Globus pallidus (tissue), 1 donor: ENCODE data around the gene KRTAP5-3.

Experiments
- DNase-seq: peaks from one replicate; pipeline ENCODE4 v3.0.0-alpha.2; 2015; ENCODE audit warnings: low spot score

KRTAP5-3 gene

DNA sequence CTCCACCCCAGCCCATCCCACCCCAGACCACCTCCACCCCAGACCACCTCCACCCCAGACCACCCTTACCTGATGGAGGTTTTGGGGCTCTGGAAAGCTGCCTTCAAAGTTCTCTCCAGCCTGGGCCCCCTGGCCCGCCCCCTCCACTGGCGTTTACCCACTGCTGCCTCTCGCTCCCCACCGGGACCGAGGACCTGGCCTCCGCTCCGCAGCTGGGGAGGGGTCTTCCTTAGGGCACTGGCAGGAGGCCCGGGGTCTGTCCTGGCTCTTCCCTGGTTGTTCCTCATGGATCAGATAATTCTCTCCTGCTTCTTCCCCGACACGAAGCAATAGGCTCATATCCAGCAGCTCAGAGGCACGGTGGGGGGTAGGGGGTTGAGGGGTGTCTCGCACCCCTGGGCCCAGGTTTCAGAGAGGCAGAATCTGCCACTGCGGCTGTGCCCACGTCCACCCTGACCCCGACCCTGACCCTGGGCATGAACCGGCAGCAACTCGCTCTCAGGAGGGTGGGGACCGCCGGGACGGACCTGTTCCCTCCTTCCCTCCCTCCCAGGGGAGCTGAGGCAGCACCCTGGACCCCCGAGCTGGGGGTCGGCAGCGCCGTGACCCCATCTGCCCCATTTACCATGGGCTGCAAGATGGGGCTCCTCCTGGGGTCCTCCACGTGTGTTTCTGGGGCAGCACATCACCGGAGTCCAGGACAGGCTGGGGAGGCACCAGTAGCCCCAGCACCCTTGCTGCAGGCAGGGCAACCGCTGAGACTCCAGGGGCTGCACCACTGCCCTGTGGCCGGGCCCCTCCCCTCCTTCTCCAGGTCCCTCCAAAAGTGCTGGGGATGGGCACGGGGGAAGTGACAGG, 34.3 kb upstream of the KRTAP5-3 start:
- DNase-seq: no peak

DNA sequence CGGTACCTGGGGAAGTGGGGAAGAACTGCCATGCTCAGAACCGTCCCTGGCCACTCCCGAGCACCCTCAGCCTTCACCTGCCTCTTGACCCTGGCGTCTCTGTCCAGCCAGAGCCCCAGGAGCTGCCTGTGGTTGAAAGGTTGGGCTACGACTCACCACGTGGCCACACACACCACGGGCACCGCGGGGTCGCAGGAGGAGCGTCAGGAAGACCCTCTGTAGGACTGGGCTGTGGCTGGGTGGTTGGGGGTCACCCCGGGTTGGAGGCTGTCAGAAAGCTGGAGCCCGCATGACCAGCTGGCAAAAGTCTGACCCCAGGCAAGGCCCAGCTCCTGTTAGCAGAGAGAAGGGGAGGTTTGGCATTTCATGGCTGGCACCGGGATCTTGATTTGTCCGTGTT, 32.8 kb upstream of the KRTAP5-3 start:
- no peak for DNase-seq

DNA sequence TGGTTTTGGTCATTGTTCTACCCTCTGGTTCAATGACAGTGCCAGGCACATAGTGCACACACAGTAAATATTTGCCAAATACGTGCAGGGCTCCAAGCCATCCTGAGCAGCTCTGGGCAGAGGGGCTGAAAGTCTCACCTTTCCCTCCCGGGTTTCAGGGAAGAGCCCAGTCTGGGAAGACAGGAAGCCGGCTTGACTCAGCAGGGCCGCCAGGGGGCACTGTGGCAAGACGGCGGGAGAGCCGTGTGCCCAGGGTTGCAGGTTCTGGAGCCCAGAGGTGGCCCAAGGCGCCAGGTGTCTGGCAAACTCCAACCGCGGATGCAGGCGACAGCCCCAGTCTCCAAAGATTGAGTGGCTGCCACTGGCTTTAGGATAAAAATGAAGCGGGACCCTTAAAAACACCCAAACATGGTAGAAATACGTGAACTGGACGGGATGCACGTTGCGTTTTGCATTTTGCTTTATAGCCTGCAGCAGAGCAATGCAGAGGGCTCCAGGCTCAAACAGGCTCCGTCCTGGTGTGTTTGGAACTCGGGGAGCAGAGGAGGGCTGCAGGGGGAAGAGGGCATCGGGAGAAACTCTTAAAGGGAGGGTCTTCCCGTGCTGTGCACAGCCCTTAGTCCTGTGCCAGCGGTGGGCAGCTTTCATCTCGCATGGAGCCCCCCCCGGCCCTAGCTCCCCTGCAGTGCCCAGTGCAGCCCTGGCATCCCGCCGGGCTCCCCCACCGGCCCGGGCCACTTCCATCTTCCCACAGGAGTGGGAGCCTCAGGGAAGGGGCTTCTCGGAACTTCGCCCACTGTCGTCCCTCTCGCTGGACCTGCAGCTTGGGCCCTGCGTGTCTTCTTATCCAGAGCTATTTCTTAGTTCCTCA, 32.0 kb upstream of the KRTAP5-3 start:
- DNase-seq: no peak

DNA sequence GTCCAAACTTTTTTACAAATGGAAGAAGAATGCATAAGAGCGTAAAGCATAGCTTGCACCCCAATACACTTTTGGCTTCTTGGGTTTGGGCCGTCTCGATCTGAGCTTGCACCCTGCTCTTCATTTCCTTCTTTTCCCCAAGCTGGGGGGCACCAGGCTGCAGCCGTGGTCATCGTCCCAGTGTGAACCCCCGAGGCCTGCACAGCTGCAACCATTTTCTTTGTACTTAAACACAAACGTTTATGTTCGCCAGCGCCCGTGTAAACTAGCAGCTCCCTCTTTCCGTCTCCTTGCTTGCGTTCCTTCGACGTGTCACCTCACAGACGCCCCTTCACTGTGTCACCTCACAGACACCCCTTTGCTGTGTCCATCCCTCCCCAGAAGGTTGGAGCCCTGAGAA, 31.4 kb upstream of the KRTAP5-3 start:
- no peak for DNase-seq

DNA sequence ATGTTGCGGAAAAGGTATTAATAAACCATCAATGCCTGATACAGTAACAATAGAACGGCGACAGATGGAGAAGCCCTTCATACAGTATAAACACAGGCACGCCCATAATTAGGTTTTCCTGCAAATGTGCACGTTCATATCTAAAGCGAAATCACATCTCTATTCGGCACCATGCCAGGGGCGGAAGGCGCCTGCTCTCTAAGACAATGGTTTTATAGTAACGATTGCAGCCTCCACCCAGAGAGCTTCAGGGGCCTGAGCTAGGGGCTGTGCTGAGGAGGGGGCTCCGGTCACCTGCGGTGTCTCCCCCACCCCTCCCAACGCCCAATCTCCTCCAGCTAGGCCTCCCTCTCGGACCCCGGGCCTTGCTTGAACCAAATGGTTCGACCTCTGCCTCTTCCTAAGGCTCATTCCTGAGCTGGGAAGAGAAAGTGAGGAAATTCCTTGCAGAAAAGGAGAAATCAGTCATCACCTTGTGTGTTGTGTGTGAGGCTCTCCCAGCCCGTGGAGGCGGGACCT, 30.9 kb upstream of the KRTAP5-3 start:
- DNase-seq: no peak

DNA sequence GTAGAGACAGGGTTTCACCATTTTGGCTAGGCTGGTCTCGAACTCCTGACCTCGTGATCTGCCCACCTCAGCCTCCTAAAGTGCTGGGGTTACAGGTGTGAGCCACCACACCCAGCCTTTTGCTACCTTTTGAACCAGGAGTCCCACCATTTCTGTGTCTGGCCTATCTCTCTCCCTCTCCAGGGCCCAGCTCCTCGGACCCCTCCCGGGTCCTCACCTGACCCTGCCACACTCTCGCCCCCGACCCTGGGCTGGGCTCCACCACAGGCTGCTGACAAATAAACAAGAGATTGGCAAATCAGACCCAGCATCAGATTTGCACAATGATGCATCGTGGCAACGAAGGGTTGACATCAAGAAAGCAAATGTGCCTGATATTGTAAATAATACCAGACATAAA, 30.1 kb upstream of the KRTAP5-3 start:
- no peak for DNase-seq

DNA sequence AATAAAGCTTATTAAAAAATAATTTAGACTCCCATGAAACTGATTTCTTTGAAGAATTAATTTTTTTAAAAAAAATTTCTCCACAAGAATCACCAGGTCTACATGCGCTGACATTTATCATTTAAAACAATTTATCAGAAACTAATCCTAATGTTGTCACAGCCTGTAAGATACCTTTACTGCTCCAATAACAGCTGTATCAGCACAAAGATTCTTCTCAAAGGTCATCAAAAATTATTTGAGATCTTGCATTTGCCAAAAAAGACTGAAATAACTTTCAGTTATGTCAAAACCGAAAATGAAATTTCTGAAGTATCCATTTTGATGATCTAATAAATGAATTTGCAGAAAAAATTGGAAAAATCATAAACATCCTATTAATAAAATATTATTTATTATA, 29.4 kb upstream of the KRTAP5-3 start:
- no peak for DNase-seq

DNA sequence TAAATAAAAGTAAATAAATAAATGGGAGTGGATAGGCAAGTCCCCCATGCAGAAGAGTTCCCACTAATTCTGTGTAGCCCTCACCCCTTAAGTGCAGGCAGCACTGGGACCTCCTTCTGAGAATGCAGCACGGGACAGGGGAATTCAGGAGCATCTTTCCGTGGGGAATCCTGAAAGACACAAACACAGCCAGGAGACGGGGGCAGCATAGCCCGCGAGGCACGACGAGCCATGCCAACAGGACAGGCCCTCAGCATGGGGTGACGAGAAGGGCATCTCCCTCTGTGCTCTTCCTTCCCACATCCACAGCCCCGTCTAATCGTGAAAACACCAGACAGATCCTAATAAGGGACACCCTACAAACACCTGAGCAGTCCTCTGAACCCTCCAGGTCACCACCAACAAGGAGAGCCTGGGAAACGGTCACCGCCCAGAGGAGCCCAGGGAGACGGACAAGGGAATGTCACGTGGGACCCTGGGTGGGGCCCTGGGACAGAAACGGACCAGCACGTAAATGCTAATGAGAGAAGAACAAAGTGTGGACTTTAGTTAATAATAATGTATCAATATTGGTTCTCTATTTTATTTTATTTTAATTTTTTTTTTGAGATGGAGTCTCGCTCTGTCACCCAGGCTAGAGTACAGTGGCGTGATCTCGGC, 28.2 kb upstream of the KRTAP5-3 start:
- DNase-seq: no peak

DNA sequence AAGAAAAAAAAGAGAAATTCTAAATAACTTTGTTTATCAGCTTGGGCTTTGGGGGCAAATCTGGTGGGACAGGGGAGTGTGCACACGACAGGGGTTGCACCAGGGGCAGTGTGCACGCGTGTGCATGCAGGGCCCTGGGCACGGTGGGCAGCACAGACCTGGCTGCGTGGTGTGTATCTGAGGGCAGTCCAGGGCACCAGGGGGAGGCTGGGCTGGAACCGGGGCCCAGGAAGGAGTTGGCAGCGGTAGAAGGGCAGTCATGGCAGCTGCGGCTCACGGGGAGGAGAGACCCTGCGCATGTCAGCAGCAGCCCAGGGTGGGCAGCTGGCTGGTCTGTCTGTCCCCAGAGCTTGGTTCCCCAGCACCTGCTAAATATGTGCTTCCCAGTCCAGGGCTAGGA, 25.6 kb upstream of the KRTAP5-3 start:
- no peak for DNase-seq

DNA sequence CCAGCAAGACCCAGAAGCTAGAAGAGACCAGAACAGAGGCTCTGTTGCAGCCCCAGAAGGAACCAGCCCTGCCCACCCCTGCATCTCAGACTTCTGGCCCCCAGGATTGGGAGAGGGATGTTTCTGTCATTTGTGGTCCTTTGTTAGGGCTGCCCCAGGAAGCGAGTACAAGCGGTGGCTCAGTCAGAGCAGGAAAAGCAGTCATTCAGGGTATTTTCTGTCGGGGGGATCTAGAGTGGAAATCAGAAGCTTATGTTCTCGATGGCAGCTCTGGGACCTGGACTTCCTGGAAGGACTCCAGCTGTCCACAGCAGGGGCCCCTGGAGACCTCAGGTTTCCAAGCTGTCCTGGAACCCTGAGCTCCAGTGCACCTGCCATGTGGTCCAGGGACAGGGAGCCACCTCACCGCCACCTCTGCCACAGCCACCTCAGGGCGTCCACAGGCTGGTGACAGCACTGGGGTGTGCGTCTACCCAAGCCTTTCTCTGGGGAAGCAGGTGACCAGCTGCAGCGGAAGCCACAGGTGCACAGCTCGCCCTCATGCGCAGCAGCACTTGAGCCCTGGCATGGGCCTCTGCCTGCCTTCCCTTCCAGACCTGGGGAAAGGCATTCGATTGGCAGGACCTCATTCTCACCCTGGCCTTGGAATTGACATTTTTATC, 23.9 kb upstream of the KRTAP5-3 start:
- DNase-seq: no peak

DNA sequence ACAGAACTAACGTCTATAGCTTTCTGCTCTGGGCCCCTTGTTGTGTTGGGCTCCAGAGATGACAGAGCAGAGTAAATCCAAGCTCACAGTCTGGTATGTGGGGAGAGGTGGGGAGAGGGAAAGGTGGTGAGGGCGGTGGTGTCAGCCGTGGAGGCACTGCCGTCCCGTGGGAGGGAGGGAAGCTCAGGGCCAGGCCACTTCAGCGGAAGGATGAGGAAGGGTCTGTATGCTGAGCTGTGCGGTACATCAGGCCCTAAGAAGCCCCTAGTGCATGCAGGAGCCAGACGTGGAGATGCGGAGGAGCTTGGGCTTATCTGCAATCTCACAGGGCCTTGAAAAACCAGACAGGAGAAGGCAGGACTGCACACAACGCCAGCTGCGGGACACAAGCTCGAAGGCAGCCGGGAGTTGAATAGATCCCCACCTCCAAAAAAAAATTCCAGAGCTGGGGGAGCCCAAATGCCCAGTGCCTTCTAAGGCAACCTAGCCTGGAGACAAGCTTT, 22.9 kb upstream of the KRTAP5-3 start:
- no peak for DNase-seq

DNA sequence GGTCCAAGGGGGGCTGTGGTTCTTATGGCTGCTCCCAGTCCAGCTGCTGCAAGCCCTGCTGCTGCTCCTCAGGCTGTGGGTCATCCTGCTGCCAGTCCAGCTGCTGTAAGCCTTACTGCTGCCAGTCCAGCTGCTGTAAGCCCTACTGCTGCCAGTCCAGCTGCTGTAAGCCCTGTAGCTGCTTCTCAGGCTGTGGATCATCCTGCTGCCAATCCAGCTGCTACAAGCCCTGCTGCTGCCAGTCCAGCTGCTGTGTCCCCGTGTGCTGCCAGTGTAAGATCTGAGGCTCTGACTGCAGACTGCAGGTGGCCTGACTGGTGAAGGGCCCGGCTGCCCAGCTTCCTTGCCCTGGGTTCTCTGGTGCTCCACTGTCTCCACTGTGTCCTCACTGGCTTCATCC, 22.0 kb upstream of the KRTAP5-3 start:
- no peak for DNase-seq

DNA sequence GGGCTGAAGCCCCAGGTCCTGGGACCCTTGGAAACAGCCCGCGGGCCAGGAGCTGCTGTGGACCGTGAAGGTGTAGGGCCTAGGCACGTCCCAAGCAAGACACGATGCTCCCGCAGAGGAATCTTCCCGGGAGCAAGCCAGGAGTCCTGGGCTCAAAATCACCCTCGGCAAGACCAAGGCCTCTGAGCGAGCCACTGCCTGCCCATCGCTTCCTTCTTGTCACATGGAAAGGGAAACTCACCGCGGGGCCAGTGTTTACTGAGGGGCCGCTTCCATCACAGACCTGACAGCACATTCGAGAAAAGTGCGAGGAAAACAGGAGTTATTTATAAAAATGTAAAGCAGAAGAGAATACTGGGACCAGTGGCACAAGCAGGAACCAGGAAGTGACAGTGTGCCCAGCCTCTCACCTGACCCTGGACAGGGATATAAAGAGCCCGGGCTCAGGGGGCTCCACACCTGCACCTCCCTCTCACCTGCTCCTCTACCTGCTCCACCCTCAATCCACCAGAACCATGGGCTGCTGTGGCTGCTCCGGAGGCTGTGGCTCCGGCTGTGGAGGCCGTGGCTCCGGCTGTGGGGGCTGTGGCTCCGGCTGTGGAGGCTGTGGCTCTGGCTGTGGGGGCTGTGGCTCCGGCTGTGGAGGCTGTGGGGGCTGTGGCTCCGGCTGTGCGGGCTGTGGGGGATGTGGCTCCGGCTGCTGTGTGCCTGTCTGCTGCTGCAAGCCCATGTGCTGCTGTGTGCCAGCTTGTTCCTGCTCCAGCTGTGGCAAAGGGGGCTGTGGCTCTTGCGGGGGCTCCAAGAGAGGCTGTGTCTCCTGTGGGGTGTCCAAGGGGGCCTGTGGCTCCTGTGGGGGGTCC, 21.3 kb upstream of the KRTAP5-3 start, which contains the start of gene KRTAP5-5:
Gene KRTAP5-5 (plus strand): TSS at position 450 of the 860 bp plus-strand sequence. CDS start 66 bp downstream, at position 516.
- no peak for DNase-seq

DNA sequence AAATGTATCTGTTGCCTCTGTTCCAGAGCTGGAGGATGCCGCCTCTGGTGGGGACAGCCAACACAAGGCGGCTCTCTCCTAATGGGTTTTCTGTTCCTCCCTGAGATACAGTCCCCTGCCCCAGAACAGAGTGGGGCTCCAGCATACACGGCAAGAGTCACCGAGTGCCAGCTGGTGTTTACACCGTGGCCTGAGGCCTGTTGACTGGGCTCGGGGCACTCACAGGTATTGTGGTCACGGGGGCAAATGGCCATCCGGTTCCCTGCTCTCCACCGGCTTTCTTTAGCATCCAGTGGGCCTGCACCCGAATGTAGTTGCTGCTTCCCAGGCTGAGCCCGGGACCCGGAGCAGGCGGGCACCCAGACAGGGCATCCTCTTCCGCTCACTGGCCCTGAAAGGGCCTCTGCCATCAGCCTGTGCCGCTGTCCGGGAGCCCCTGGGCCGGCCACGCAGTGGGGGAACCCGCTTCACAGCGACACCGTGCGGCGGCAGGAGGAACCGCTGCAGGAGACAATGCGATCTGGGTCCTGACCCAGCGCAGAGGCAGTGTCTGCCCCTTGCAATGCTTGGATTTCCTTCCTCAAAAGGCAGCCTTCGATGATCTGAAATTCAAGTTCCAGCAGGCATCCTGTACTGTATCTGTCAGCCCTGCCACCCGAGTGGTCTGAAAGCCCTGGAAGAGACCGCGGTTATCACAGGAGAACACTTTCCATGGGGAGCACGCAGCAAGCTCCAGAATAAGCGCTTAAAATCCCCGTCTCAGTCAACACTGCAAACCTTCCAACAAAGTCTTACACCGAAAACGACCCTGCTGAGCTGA, 20.5 kb upstream of the KRTAP5-3 start:
- DNase-seq: peak; percentile 17

DNA sequence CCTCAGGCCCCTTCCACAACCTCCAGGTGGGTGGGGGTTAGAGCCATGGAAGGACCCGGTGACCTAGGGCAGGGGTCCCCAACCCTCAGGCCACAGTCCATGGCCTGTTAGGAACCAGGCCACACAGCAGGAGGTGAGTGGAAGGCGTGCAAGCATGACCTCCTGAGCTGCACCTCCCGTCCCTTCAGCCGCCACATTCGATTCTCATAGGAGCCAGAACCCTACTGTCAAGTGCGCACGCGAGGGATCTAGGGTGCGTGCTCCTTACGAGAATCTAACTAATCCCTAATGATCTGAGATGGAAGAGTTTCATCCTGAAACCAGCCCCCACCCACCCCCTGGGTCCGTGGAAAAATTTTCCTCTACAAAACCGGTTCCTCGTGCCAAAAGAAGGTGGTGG, 17.3 kb upstream of the KRTAP5-3 start:
- DNase-seq: no peak

DNA sequence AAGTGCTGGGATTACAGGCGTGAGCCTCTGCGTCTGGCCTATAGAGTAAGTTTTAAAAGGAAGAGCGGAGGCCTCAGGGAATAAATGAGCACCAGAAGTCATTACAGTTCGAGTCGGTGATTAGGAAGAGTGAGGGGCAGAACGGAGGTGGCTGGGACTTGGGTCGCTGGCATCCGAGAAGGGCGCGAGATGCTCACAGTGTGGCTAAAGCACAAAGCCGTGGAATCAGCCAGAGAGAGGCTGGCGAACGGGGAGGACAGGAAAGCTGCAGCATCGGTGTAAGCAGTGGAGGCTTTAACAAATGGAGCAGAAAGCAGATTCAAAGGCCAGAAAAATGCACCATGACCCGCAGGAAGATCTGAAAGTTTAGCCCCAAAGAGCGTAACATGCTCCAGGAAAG, 16.4 kb upstream of the KRTAP5-3 start:
- no peak for DNase-seq

DNA sequence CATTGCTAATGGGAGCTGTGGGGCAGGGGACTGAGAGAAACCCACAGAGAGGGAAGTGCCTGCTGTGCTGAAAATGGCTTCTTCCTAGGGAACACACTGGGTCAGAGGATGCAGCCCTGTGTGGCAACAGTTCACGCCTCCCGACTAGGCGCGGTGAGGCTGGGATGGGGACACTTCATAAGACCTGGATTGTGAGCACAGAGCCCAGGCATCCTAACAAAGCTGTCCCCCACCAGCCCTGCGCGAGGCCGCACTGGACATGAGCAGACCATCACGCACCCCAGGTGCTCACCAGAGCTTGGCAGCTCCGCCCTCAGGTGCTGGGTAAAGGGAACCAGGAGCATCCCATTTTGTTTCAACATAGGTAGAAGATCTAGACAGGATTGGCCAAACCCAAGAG, 15.5 kb upstream of the KRTAP5-3 start:
- no peak for DNase-seq

DNA sequence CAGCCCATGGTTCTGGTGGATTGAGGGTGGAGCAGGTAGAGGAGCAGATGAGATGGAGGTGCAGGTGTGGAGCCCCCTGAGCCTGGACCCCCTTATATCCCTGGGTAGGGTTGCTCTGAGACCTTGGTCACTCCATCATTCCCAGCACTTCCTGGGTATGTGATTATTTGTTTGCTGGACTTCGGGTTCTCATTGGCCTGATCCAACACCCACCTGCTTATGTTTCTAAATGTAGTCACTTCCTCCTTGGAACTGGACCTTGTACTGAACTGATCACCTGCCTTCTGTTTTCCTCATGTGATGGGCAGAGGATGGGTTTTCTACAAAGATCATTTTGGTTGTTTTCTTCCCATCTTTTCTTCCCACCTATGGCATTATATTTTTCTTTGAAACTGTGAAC, 13.8 kb upstream of the KRTAP5-3 start, which contains the start of gene KRTAP5-4:
Gene KRTAP5-4 (minus strand): TSS at position 53 of the 400 bp plus-strand sequence. CDS start 45 bp downstream, at position 8.
- DNase-seq: no peak

DNA sequence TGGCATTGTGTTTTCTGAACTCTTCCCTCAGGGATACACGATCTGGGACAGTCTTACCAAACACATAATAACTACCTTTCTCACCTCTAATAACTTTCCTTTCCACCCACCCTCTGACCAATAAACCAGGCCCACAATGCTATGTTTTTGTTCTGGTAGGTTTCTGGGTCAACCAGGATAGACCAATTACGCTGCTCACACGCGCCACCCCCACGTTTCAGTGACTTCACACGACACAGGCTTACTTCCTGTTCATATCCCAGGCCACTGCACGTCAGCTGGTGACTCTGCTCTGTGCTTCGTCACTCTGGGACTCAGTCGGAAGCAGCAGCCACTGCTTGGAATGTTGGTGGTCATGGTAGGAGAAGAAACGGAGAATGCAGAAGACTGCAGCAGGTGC, 11.2 kb upstream of the KRTAP5-3 start:
- no peak for DNase-seq

DNA sequence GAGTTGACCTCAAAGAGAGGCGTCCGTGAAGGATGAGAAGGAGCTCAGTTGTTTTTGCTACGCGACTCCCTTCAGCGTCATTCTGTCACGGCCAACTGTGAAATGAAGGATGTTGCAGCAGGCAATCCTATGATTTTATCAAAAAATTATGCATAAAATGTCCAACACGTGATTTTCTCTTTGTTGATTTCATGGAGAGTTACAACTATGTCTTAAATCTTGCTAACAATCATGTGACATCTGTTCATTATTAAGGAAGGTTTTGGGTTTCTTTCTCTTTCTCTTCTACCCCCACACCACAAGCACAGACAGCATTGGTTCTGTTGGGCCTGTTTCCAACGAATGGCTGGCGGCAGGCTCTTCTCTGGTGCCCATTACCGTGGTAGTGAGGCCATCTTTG, 10.0 kb upstream of the KRTAP5-3 start:
- no peak for DNase-seq
